Hematopoietic multipotent progenitor cell (in vitro differentiated cells): Measurements from ENCODE around the gene GATA3. TPM values are rescaled to one million over a fixed set of nuclear protein-coding genes. Genes with fewer than 3 reads are reported as not detected.
"Not testable (repeated sequence)": the region's sequence is repeated elsewhere in the genome, so short reads cannot be mapped to it uniquely, and the experiment has no call there.

Experiments
- DNase-seq, 3 donors: peaks; one replicate each; pipeline ENCODE4 v3.0.0-alpha.2; 2011 to 2015; ENCODE audit warnings: low read depth in 2 of 3, low spot score in 2 of 3
- total RNA-seq: library from RNA; depleted of rRNA; stranded (reverse); fragments of >200 nt; gene quantifications from one replicate; pipeline ENCODE4 v1.2.3, GENCODE V29; 2012

GATA3 gene
- total RNA-seq: 2.2 TPM

DNA sequence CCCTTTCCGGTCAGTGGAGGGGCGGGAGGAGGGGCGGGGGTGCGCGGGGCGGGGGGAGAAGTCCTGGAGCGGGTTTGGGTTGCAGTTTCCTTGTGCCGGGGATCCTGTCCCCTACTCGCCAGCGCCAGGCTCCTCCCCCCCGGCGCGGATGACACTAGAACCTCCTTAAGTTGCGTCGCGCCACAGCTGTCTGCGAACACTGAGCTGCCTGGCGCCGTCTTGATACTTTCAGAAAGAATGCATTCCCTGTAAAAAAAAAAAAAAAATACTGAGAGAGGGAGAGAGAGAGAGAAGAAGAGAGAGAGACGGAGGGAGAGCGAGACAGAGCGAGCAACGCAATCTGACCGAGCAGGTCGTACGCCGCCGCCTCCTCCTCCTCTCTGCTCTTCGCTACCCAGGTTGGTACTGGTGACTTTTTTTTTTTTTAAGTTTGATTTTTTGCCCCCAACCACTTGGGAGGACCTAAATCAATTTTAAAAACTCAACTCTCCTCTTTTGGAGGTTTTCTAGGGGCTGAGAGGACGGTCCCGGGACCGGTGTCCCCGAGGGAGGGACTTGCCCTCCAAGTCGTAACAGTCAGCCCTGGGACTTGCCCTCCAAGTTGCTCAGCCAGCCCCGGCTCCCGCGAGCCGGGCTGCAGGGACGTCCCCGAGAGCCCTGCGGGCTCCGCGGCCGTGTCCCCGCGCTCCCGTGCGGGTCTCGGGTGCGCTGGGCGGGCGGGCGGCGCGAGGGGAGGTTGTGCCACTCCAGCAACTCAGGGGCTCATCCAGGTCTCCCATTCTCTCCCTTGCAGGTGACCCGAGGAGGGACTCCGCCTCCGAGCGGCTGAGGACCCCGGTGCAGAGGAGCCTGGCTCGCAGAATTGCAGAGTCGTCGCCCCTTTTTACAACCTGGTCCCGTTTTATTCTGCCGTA, at the start of gene GATA3:
Gene GATA3, plus strand, starts transcription at position 195 of the 914 bp plus-strand sequence. CDS start 968 bp downstream, outside the sequence.
- DNase-seq: peak in 1 of 3 donors; percentile 43

DNA sequence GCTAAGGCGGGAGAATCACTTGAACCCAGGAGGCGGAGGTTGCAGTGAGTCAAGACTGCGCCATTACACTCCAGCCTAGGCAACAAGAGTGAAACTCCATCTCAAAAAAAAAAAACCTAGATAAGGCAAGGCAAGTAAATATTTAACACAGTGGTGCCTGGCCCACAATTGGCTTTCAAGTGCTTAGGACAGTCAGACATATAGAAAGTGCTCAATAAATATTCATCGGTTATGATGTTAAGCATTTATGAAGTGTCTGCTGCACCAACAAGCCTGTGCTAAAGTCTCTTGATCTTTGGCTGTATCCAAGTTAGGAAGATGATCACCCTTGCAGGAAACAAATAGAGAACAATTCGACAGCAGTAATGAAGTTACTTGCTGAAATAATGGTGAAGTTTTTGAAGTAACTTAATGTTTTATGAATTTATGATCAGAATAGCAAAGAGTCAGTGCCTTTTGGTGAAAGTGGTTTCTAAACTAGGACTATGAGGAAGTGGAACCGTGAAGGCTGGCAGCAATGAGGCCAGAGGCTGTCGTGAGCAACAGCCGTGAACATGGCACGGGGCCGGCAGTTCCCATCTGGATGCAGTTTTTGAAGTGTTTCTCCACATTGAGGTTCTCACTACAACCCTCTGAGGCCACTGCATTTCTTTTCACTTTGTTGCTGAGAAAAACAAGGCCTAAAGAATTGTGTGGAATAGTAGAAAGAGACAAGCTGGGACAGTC, 48.1 kb upstream of the GATA3 start:
- no peak for DNase-seq

DNA sequence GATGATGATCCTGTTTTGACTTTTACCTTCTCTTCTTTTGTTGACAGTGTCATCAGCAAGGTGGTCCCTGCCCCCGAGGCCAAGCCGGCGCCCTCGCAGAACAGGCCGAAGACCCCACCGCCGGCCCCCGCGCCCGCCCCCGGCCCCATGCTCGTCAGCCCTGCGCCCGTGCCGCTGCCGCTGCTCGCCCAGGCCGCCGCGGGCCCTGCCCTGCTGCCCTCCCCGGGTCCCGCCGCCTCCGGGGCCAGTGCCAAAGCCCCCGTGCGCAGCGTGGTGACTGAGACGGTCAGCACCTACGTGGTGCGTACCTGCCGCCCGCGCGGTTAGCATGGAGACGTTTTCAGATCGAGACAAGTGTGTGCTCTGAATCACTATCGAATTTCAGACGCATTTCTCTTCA, 45.5 kb upstream of the GATA3 start:
- DNase-seq: no peak

DNA sequence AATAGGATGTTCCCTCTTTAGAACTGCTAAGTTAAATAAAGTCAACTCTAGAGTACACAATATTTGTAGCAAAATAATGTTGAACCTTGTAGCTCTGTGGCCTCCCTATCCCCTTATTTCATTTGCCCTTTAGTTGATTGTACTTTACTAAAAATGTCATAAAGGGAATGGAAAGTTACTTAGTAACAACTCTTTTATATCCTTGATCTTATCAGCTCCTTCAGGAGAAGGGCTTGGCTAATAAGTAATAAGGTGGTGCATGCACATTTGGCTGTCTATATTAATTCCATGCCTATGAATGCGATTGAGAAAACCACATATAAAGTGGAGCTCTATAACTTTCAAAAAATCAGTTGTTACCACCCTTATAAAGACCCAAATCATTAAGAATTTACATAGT, 41.5 kb upstream of the GATA3 start:
- no peak for DNase-seq

DNA sequence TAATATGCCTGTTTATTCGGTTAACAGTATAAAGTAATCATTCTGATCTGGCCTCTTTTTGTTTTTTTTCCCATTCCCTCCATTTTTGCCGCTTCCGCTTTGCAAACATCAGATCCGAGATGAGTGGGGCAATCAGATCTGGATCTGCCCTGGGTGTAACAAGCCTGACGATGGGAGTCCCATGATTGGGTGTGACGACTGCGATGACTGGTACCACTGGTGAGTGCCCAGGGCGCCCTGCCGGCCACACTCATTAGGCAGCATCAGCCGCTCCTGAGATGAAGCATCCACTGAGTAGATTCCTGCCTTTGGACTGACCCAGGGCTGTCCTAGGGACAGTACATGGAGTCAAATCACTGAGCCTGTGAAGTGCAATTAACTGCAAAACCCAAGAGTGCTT, 40.9 kb upstream of the GATA3 start:
- DNase-seq: no peak

DNA sequence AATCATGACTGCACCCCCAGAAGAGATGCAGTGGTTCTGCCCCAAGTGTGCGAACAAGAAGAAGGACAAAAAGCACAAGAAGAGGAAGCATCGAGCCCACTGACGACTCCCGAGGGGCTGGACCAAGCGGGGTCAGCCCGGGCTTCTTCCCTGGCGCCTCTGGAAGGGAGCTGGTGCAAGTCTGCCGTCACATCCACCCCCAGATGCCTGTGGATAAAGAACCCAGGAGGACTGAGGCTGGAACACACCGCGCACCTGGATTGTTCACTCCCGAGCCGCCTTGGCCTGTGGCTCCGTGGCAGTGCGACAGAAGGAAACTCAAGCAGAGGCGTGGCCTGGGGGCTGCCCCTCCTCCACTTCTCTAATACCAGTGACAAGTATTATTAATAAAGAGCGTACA, 39.8 kb upstream of the GATA3 start:
- no peak for DNase-seq

DNA sequence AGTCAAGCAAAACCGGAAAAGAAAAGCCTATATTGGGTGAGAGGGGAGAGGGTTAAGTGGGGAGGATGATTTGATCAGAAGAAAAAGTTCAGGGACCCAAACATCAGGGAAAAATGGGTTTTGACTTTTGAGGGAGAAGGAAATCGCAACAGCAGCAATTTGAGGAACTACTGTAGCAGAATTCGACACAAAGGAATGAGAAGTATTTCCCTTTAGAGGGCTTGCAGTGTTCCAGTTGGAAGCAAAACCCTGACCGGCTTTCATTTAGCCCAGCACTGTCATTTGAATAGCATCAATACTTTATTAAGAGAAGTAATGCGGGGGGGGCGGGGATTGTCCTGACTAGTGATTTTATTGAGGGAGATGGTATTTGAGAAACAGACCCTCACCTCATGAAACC, 37.2 kb upstream of the GATA3 start:
- DNase-seq: no peak

DNA sequence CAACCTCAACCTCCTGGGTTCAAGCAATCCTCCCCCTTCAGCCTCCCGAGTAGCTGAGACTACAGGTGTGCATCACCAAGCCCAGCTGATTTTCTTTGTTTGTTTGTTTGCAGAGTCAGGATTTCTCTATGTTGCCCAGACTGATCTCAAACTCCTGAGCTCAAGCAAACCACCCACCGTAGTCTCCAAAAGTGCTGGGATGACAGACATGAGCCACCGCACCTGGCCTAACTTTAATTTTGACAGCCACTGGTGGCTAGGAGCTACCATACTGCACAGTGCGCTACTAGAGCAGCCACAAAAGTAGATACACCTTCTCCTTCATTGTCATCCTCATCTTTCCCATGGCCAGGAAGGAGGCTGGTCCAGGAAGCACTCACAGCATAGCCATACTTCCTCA, 31.2 kb upstream of the GATA3 start:
- no peak for DNase-seq

DNA sequence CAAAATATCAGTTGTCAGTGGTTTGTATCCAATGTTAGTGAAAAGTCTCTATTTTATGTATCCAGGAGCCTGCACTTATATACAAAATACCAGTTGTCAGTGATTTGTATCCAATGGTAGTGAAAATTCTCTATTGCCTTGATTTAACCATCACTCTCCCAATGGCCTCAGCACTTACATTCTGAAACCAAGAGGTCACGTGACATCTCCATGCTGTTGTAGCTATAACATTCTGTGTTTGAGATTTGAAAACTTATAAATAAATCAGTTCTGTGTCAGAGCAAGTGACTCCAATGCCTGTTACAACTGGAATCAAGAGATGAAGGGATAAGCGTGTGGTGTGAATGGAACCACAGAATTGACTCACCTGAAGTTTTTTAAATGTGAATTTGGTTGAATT, 30.6 kb upstream of the GATA3 start:
- DNase-seq: no peak

DNA sequence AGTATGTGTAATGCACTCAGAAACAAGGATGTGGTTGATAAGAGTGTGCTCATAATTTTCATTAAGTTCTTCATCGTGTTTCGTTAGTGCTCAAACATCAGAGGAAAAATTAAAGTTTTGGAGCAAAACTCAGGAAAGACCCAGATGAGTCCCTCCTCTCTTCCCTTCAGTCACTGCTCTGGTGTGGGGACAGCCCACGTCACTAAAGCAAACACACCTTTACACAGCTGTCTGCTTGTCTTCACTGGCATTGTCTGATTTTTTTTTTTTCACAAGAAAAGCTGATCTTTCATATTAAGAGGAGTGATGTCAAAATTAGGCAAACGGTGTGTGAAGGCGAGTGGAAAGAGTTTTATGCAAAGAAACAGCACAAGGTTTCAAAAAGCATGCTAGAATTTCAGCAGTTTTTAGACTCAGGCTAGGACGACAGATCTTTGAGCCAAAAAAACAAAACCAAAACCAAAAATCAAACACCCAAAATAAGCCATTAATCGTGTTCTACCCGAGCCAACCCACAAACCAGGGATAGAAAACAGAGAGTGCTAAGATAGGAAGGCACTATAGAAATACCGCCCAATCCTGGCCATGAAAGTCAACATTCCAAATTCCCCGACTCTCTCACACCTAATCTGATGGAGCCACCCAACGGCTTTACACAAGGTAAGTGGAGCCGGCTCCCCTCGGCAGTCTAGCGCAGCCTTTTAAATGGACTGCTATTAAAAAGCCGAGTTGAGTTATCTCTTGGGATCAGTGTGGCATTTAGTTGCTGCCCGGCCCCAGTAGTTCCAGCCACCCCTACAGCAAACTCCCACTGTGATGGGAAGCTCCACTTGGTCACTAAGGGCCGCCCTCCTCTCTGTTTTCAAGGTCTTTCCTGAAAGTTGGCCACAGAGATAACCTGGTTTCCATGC, 27.9 kb upstream of the GATA3 start:
- no peak for DNase-seq

DNA sequence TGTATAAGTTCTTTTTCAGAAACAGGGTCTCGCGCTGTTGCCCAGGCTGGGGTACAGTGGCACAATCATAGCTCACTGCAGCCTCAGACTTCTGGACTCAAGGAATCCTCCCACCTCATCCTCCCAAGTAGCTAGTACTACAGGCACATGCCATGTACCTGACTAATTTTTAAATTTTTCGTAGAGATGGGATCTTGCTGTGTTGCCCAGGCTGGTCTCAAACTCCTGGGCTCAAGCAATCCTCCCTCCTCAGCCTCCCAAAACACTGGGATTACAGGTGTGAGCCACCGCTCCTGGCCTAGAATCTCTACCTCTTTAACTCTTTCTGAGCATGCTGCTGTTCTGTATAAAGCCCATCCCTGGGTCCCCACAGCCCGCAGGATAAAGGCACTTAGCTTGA, 23.3 kb upstream of the GATA3 start:
- DNase-seq: not testable (repeated sequence)

DNA sequence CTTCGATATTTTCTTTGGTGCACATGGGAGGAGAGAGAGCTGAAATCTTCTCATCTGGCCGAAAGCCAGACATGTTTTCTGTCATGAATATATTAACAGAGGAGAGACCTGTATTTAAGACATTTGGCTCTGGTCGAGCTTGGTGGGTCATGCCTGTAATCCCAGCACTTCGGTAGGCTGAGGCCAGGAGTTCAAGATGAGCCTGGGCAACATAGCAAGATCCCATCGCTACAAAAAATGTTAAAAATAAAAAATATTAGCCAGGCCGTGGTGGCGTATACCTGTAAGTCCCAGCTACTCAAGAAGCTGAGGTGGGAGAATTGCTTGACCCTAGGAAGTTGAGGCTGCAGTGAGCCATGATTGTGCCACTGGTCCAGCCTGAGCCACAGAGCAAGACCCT, 21.9 kb upstream of the GATA3 start:
- no peak for DNase-seq

DNA sequence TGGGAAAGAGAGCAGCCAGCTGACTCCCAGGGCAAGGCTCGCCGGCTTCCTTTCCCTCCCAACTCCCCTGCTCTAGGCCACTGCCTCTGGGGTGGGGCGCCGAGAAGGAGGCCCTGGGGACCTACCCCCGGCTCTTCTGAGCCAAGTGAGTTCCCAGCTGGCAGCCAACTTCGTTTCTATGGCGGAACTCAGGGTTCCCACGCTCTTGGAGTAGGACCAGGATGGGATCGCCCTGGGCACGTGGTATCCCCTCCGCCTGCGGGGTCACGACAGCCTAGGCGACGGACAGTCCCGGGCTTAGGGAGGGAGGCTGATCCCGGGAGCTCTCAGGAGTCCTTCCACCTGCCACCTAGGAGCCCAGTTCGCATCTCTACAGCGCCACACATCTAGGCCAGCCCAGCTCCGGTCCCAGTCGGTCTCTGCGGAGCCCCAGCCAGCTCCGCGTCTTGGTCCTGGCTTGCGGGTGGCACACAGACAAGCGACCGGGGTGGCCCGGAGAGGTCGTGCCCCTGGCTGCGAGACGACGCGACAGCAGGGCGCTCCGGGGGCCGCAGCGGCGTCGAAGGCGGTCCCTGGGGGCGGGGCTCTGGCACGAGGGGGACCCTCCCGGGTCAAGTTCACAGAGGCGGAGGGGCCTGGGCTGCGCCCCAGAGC, 20.5 kb upstream of the GATA3 start:
- DNase-seq: peak in 1 of 3 donors; percentile 21

DNA sequence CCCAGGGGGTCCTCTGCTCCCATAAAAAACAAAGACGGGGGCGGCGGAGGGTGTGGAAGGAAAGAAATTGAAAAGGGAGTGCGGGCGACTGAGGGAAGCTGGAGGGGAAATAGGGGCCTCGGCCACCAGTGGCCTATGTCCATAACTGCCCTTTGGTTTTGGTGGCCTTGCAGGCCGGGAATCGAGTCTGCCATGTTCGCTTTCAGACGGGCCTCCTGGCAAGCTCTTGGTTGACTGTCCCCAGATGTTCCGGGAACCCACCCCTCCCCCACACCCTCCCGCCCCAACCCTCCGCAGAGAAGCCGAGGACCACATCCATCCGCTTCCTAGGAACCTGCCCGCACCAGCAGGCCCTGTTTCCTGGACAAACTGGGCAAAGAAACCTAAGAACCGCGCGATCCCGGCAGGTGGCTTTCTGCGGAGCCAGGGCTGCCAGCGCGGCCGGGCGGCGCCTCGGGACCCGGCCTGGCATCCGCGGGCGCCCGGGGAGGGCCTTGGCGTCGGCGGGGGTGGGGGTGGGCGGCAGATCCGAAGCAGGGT, 20.0 kb upstream of the GATA3 start:
- DNase-seq: peak in 2 of 3 donors; percentile 11 to 21

DNA sequence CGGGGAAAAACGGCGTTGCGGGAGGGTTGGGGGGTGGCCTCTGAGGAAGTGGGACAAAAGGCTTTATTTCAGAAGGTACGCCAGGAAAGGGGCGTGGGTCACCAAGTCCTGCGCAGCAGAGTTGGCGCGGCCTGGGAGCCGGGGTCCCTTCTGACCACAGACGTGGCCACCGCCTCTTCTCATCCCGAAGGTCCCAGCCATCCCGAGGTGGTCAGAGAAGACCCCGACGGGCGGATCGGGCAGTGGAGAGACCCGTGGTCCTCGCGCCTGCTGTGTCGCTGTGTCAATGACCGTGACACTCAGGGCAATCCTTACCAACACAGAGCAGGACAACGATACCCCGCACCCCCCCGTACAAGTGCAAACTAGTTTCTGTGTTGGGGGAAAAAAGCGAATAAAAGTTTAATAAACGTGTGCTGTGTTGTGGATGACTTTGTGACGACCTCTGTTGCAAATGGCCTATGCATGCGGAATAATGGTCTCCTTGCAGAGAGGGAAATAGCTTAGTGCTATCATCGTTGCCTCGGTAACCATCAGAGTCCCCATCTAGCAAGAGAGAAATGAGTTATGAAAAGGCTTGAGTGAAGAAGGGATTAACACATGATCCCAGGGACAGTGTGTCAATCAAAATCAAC, 19.4 kb upstream of the GATA3 start:
- DNase-seq: peak in 2 of 3 donors; percentile 16 to 44

DNA sequence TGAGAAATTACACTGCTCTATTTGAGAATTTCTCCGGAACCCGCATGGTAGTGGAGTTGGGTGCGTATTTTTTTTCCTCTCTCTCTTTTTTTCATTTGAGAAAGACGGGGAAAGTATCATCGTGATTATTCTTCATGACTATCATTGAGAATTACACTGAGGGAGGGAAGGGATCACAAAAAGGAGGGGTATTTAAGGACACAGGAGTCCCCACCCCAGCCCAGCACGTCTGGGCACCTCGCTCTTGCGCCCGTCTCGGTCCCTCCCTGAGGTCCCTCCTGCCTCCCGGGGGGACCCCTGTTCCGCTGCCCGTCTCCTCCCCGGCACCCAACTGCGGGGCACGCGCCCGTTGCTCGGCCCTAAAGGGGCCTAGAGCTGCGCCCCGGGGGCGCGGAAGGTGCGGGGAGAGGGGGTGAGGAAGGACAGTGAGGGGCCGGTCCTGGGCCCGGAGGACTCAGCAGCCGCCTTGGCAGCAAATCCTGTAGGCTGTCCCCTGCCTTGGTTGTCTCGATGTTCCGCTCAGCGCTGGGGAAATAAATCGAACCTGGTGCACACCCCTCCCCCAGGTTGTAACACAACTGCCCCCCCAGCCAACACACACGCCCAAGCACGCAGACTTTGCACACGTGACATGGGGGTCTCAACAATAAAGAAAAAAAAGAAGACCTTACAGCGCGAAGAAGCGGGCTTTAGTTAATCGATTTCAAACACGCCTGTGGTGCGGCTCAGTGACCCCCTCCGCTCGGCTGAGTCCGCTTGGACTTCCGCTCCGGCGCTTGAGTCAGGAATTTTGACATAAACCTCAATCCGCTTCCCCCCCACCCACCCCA, 18.6 kb upstream of the GATA3 start:
- DNase-seq: no peak

DNA sequence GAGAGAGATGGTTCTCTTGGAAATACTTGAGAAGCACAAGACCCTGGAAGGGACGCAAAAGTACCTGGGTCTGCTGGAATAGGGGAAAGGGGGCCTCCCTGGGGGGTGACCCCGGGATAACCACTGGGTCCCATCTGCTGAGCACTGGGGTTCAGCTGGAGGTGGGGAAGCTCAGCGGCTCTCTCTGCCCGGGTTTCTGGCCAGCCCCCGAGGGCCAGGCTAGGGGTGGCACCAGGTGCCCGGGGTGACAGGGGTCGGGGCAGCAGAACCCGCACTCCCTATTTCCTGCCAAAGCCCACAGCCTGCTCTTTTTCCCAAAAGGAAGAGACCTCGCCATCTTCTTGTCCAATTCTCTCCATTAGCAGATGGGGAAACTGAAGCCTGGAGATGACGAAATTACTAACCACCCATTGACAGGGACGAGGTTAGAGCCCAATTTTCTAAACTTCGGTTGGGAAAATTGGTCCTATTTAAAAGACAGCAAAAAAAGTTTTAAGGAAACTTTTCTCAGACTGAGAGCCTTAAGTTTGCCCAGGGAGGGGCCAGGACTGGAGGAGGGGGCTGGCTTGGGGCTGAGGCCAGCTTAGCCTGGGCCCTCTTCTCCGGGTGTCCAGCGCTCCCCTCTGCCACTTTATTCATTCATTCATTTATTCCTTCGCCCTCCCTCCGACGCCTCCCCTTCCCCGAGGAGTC, 17.8 kb upstream of the GATA3 start:
- DNase-seq: no peak

DNA sequence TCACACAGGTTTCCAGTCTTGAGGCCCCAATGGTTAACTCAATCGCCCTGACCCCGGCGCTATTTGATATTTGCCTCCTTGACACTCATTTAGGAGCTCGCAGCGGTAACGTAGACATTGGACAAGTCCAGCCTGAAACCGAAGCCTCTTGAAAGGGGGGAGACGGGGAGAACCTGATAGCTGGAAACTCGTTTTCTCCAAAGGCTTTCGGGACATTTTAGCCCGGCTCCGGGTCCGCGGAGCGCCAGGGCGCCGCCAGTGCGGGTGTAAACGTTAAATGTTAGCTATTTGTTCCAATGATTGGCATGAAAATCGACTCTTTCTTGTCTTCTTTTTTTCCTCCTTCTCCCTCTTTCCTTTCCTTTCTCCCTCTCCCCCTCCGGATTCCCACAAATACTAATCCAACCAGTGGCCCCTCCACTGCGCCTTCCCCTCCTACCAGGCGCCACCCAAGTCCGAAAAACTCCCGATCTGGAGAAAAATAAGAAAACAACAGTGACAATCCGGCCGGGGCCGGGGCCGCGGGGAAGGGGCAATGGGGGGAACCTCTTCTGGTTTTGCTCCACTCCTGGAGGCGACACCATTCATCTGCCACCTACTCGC, 17.2 kb upstream of the GATA3 start:
- peak in 2 of 3 donors; percentile 9 to 21 for DNase-seq
